GM13977 (cell line): ENCODE data around the gene BAIAP2.
"Not testable (repeated sequence)": the region's sequence is repeated elsewhere in the genome, so short reads cannot be mapped to it uniquely, and the experiment has no call there.

Source experiments
- DNase-seq: peaks from one replicate; pipeline ENCODE4 v3.0.0; 2012; ENCODE audit warnings: low spot score
- CTCF ChIP-seq: IDR thresholded peaks from 2 replicates; pipeline ENCODE4 v1.5.1; 2012; ENCODE audit warnings: mild to moderate bottlenecking, control low read depth; ENCODE audit not compliant: insufficient read depth; ENCODE audit errors: extremely low read depth, missing control alignments
- in situ Hi-C: fragments of 300-500 bp; cut with MboI; formaldehyde crosslinking; loops from one replicate; pipeline ENCODE4 v1.12.0; 2022; ENCODE audit warnings: low sequenced_read_pairs, low pct_unique_long_range_greater_than_20kb, mixed read lengths, inconsistent platforms; ENCODE audit not compliant: unreplicated experiment

BAIAP2 gene

DNA sequence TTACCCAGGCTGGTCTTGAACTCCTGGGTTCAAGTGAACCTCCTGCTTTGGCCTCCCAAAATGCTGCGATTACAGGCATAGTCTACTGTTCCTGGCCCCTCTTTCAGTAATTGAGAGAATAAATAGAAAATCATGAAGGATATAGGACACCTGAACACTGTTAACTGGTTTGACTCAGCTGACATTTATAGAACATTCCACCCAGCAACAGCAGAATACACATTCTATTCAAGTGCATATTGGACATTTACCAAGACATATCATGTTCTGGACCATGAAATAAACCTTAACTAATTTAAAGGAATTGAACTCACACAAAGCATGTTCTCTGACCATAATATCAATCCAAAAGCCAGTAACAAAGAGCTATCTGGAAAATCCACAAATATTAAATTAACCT is 19.8 kb upstream of the BAIAP2 start:
- in situ Hi-C loops = no loop called here
- no peak for TF ChIP-seq CTCF
- no peak for DNase-seq

- DNase-seq = no peak
- no peak for TF ChIP-seq CTCF
Observed at GRCh38 chr17:81016575-81016974, 18.4 kb upstream of the BAIAP2 start.

DNA sequence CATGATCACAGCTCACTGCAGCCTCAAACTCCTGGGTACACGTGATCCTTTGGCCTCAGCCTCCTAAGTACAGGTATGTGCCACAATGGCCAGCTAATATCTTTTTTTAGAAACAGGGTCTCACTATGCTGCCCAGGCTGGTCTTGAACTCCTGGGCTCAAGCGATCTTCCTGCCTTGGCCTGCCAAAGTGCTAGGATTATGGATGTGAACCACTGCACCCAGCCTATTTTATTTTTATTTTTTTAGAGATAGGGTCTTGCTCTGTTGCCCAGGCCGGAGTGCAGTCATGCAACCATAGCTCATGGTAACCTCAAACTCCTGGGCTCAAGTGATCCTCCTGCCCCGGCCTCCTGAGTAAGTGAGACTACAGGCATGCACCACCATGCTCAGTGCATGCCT is 17.6 kb upstream of the BAIAP2 start:
- DNase-seq, in situ Hi-C loops: not testable (repeated sequence)

More at GRCh38 chr17:81016575-81016974, 18.4 kb upstream of the BAIAP2 start:
- in situ Hi-C loops = no loop called here

- DNase-seq = no peak
- in situ Hi-C loops = no loop called here
- TF ChIP-seq CTCF = no peak
Observed at GRCh38 chr17:81018044-81018802, 16.7 kb upstream of the BAIAP2 start.

DNA sequence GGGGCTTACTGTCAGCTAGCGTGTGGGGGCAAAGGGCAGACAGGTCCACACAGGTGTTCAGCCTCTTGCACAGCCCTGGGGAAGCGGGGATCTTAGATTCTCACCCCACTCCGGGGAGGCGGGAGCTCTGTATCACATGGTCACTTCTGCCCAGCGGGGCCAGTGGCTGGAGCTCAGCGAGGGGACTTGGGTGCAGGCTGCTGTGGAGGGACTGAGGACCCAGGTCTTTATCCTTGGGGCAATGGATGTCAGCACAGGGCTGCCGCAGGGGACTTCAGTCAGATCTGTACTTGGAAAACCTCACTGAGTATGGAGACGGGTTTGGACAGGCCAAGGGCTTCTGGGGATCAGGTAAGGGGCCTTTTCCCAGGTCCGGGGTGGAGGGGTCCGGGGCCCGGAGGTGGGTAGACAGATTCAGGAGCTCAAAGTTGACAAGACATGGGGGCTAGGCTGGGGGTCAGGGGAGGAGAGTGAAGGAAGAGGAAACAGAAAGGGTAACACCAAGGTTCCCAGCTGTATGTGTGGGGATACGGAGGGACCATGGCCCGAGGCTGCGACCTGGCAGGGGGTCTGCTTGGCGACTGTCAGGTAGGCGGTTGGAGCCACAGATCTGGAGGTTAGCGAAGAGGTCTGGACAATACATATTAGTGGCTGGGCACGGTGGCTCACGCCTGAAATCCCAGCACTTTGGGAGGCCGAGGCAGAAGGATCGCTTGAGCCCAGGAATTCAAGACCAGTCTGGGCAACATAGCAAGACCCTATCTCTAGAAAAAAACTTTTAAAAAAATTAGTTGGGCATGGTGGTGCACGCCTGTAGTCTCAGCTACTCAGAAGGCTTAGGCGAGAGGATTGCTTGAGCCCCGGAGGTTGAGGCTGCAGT is 15.1 kb upstream of the BAIAP2 start:
- in situ Hi-C loops = no loop called here
- DNase-seq = no peak
- no peak for TF ChIP-seq CTCF

- in situ Hi-C loops = no loop called here
- no peak for DNase-seq
- TF ChIP-seq CTCF = no peak
Observed at GRCh38 chr17:81020443-81020766, 14.5 kb upstream of the BAIAP2 start.
